SK-N-SH (cell line): ENCODE data around the gene TEKT5. TPM values are rescaled to one million over a fixed set of nuclear protein-coding genes. Genes with fewer than 3 reads are reported as not detected.

ENCODE experiments used
- CTCF ChIA-PET: fragments of 300-600, 350-600 bp; formaldehyde crosslinking; extraction: SDS; loops from one replicate; lab custom pipeline; 2021; lab: Yijun Ruan, JAX
- POLR2A ChIA-PET: fragments of 350-600 bp; sonication (Branson Sonifier 250); formaldehyde crosslinking; extraction: SDS; loops from one replicate; lab custom pipeline; 2020; ENCODE audit warnings: antibody characterized with exemption, inconsistent platforms; lab: Yijun Ruan, JAX
- DNase-seq: peaks from one replicate; pipeline ENCODE4 v3.0.0; 2012
- H2AFZ ChIP-seq: fragments of 200-600 bp; sonication (generic); 2 replicates; pipeline ENCODE4 v1.8.1; 2016; ENCODE audit warnings: antibody characterized with exemption, mild to moderate bottlenecking, low read depth
- H3F3A ChIP-seq: fragments of 200-600 bp; sonication (generic); replicated peaks from 2 replicates; pipeline ENCODE3; 2016; ENCODE audit warnings: antibody characterized with exemption, mild to moderate bottlenecking; ENCODE audit not compliant: insufficient read depth
- H3K27ac ChIP-seq, 2 experiments: fragments of 200-500 bp in 1 of 2; fragments of 200-600 bp in 1 of 2; sonication (Bioruptor generic) in 1 of 2; sonication (generic), shearing (Covaris generic) in 1 of 2; 2 replicates each; pipeline versions ENCODE4 v1.5.1 to v1.6.1; 2014 to 2016; ENCODE audit warnings: low read depth in 2 of 2, inconsistent platforms in 1 of 2, low read length in 1 of 2, mild to moderate bottlenecking in 1 of 2, mixed read lengths in 1 of 2
- H3K27me3 ChIP-seq: fragments of 200-600 bp; sonication (generic), shearing (Covaris generic); 2 replicates; pipeline ENCODE4 v1.6.1; 2016; ENCODE audit warnings: mixed run types; ENCODE audit not compliant: insufficient read depth
- H3K36me3 ChIP-seq, 2 experiments: fragments of 200-500 bp in 1 of 2; fragments of 200-600 bp in 1 of 2; sonication (Bioruptor generic) in 1 of 2; sonication (generic) in 1 of 2; replicated peaks in 1 of 2; 2 replicates each; pipeline versions ENCODE3 to v1.5.1; 2014 to 2016; ENCODE audit warnings: low read length in 1 of 2, mild to moderate bottlenecking in 1 of 2; ENCODE audit not compliant: insufficient read depth in 2 of 2, control insufficient read depth in 1 of 2
- H3K4me1 ChIP-seq, 2 experiments: fragments of 200-500 bp in 1 of 2; fragments of 200-600 bp in 1 of 2; sonication (Bioruptor generic) in 1 of 2; sonication (generic), shearing (Covaris generic) in 1 of 2; 2 replicates each; pipeline versions ENCODE4 v1.5.1 to v1.6.1; 2014 to 2016; ENCODE audit warnings: low read depth in 1 of 2, low read length in 1 of 2, mixed run types in 1 of 2; ENCODE audit not compliant: insufficient read depth in 2 of 2, control insufficient read depth in 1 of 2
- H3K4me2 ChIP-seq: fragments of 200-600 bp; sonication (generic), shearing (Covaris generic); 2 replicates; pipeline ENCODE4 v1.6.1; 2017; ENCODE audit warnings: mixed run types
- H3K4me3 ChIP-seq, 2 experiments: fragments of 200-500 bp in 1 of 2; fragments of 200-600 bp in 1 of 2; sonication (Bioruptor generic) in 1 of 2; sonication (generic), shearing (Covaris generic) in 1 of 2; 2 replicates each; pipeline versions ENCODE4 v1.5.1 to v1.8.1; 2014 to 2016; ENCODE audit warnings: low read depth in 2 of 2, inconsistent platforms in 1 of 2, low read length in 1 of 2, mild to moderate bottlenecking in 1 of 2, mixed read lengths in 1 of 2, moderate library complexity in 1 of 2
- H3K79me2 ChIP-seq: fragments of 200-600 bp; sonication (generic); 2 replicates; pipeline ENCODE4 v1.8.1; 2017; ENCODE audit warnings: mild to moderate bottlenecking; ENCODE audit not compliant: insufficient read depth
- H3K9ac ChIP-seq: fragments of 200-600 bp; sonication (generic); 2 replicates; pipeline ENCODE4 v1.6.1; 2017; ENCODE audit warnings: mixed run types
- H3K9me2 ChIP-seq: fragments of 200-600 bp; sonication (generic); 2 replicates; pipeline ENCODE4 v1.6.1; 2017; ENCODE audit warnings: mixed run types
- H3K9me3 ChIP-seq: fragments of 200-600 bp; sonication (generic); 2 replicates; pipeline ENCODE4 v1.6.1; 2017; ENCODE audit warnings: mixed run types, mild to moderate bottlenecking, moderate library complexity
- H4K20me1 ChIP-seq: fragments of 200-600 bp; sonication (generic); 2 replicates; pipeline ENCODE4 v1.6.1; 2017; ENCODE audit warnings: mild to moderate bottlenecking, mixed run types; ENCODE audit not compliant: insufficient read depth
- EP300 ChIP-seq, 2 experiments: IDR thresholded peaks; 2 replicates each; pipeline versions ENCODE4 v1.4.0 to v1.6.1; 2012; ENCODE audit warnings: borderline replicate concordance in 1 of 2, low read depth in 1 of 2, low read length in 1 of 2
- EZH2phosphoT487 ChIP-seq: fragments of 200-600 bp; sonication (generic); IDR thresholded peaks from 2 replicates; pipeline ENCODE4 v1.6.1; 2017; ENCODE audit warnings: low read depth, mixed run types, mild to moderate bottlenecking, antibody characterized with exemption, moderate library complexity, borderline replicate concordance
- FOXJ3 ChIP-seq: sonication (generic); formaldehyde crosslinking; IDR thresholded peaks from 2 replicates; pipeline ENCODE4 v1.5.1; 2020; ENCODE audit warnings: mild to moderate bottlenecking, missing genetic modification reagents
- FOXM1 ChIP-seq: IDR thresholded peaks from 2 replicates; pipeline ENCODE4 v1.4.0; 2012; ENCODE audit warnings: low read depth, mild to moderate bottlenecking
- GABPA ChIP-seq: IDR thresholded peaks from 2 replicates; pipeline ENCODE4 v1.4.0; 2012; ENCODE audit warnings: low read depth, mild to moderate bottlenecking
- GATA2 ChIP-seq: sonication (generic); formaldehyde crosslinking; IDR thresholded peaks from 2 replicates; pipeline ENCODE4 v1.5.0; 2020; ENCODE audit warnings: mild to moderate bottlenecking, missing genetic modification reagents
- JUND ChIP-seq: IDR thresholded peaks from 2 replicates; pipeline ENCODE4 v1.4.0; 2012
- MEF2A ChIP-seq: IDR thresholded peaks from 2 replicates; pipeline ENCODE4 v1.4.0; 2012; ENCODE audit warnings: low read depth, borderline replicate concordance
- MXI1 ChIP-seq: IDR thresholded peaks from 2 replicates; pipeline ENCODE4 v1.6.1; 2012; ENCODE audit warnings: mild to moderate bottlenecking, low read depth, low read length, improper control_type of control experiment
- NFIC ChIP-seq: IDR thresholded peaks from 2 replicates; pipeline ENCODE4 v1.4.0; 2012; ENCODE audit warnings: borderline replicate concordance
- PBX3 ChIP-seq: IDR thresholded peaks from 2 replicates; pipeline ENCODE4; 2012
- RAD21 ChIP-seq: IDR thresholded peaks from 2 replicates; pipeline ENCODE4 v1.6.1; 2012; ENCODE audit warnings: mild to moderate bottlenecking, low read length
- RCOR1 ChIP-seq: fragments of 150-350 bp; IDR thresholded peaks from 2 replicates; pipeline ENCODE4 v1.6.1; 2017; ENCODE audit warnings: antibody characterized with exemption, low read length
- RFX5 ChIP-seq: IDR thresholded peaks from 2 replicates; pipeline ENCODE4 v1.6.1; 2012; ENCODE audit warnings: mild to moderate bottlenecking, improper control_type of control experiment, low read length
- SIN3A ChIP-seq: IDR thresholded peaks from 2 replicates; pipeline ENCODE4 v1.6.1; 2012; ENCODE audit warnings: low read depth, mild to moderate bottlenecking, low read length, moderate library complexity, borderline replicate concordance
- SMC3 ChIP-seq: IDR thresholded peaks from 2 replicates; pipeline ENCODE4 v1.6.1; 2012; ENCODE audit warnings: low read depth, low read length, improper control_type of control experiment
- TAF1 ChIP-seq: IDR thresholded peaks from 2 replicates; pipeline ENCODE4 v1.6.1; 2012; ENCODE audit warnings: low read depth, mild to moderate bottlenecking, low read length, moderate library complexity, borderline replicate concordance
- TCF12 ChIP-seq: IDR thresholded peaks from 2 replicates; pipeline ENCODE4 v1.4.0; 2012
- TEAD4 ChIP-seq: IDR thresholded peaks from 2 replicates; pipeline ENCODE4 v1.4.0; 2012; ENCODE audit warnings: mild to moderate bottlenecking, borderline replicate concordance; ENCODE audit not compliant: insufficient read depth
- YY1 ChIP-seq: IDR thresholded peaks from 2 replicates; pipeline ENCODE4 v1.4.0; 2012; ENCODE audit warnings: low read depth, mild to moderate bottlenecking
- WGBS: methylation state at CpG from one replicate; pipeline ENCODE4 v1.1.6; 2017; ENCODE audit warnings: low lambda C conversion rate; 5-methylcytosine and 5-hydroxymethylcytosine counted together
- polyA plus RNA-seq, 3 experiments: library from polyadenylated mRNA; depleted of rRNA; stranded (reverse); fragments of >200 nt; gene quantifications; 2 replicates each; pipeline ENCODE4 v1.2.3, GENCODE V29; 2012
- TF ChIP-seq, protein P1 (sequence below): fragments of 200-600 bp; sonication (generic); IDR thresholded peaks from 2 replicates; pipeline ENCODE4 v1.6.1; 2017; ENCODE audit warnings: antibody characterized with exemption, mild to moderate bottlenecking, moderate library complexity

The TEKT5 gene
- polyA plus RNA-seq, 1 of the 3 experiments (the other 2 are of a cell fraction): not detected

DNA sequence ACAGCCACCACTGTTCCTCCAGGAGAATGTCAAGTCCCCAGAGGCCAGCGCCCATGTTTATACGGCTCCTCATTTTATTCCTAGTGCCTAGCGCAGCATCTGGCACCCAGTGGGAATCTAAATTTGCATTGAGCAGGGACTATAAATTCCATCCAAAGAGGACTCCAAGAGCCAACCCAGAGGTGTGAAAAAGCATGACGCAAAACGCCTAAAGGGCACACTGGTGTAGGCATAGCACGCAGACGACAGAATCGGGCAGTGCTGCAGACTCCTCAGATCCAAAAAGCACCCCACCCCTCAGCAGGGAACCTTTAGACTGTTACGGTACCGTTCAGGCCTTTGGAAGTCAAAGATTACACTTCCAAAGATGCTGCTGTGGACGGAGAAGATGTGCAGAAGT is 19.5 kb downstream of the TEKT5 start:
- CTCF ChIA-PET: no interaction called here
- Histone ChIP-seq H3K4me3 (no peak overlapping the region), H3K27me3 (peaks cover 17% of the 10 kb centered on the region; the same call in 1 of the 2 replicates), H3K9ac (no peak overlapping the region), H3K79me2 (no peaks in the 10 kb centered on the region), H3K9me3 (no peaks in the 10 kb centered on the region), H3K36me3 (no peaks in the 10 kb centered on the region), H3K27ac (no peak overlapping the region), H4K20me1 (no peaks in the 10 kb centered on the region), H2AFZ (no peak overlapping the region), H3K4me1 (no peaks in the 10 kb centered on the region; a peak in 1 of 4 replicates), H3K4me2 (no peak overlapping the region), H3F3A (no peaks in the 10 kb centered on the region), H3K9me2 (no peaks in the 10 kb centered on the region)
- DNase-seq: no peak
- TF ChIP-seq RCOR1 (no peak), EZH2phosphoT487 (no peak)
- WGBS: 75% methylated on average over 11 of the region's 11 CpGs
- POLR2A ChIA-PET: no interaction called here

GRCh38 chr16:10671729-10672128 is 23.0 kb downstream of the TEKT5 start:
- DNase-seq: no peak
- 47% methylated on average over 4 of the region's 4 CpGs for WGBS
- no peak for TF ChIP-seq MEF2A
- no peak for TF ChIP-seq GABPA
- no peak for TF ChIP-seq TAF1
- no peak for TF ChIP-seq FOXJ3 (CRISPR knock-in tag)
- TF ChIP-seq JUND: no peak
- no peak for TF ChIP-seq MXI1
- TF ChIP-seq SIN3A: no peak
- TF ChIP-seq TCF12: no peak
- no peak for TF ChIP-seq SMC3

GRCh38 chr16:10669791-10670190 is 24.9 kb downstream of the TEKT5 start:
- Histone ChIP-seq H3K27ac (no peak overlapping the region), H3K4me1 (no peaks in the 10 kb centered on the region), H3F3A (no peaks in the 10 kb centered on the region), H4K20me1 (no peaks in the 10 kb centered on the region), H3K4me3 (no peak overlapping the region), H3K9me3 (no peaks in the 10 kb centered on the region), H3K9me2 (no peaks in the 10 kb centered on the region), H3K27me3 (no peaks in the 10 kb centered on the region; the same call in 1 of the 2 replicates), H3K4me2 (no peak overlapping the region), H3K9ac (no peak overlapping the region), H2AFZ (no peak overlapping the region), H3K36me3 (no peaks in the 10 kb centered on the region), H3K79me2 (no peaks in the 10 kb centered on the region)
- ChIA-PET POLR2A (no interaction called here), CTCF (interaction anchor here (1.0 to 2.7 kb wide), 3 partner anchors 10 to 155 kb away, joined by 3 to 9 read pairs (median 3); no protein-coding TSS in a partner anchor)
- WGBS: 20% methylated on average over 1 of the region's 4 CpGs
- DNase-seq: no peak
- no peak for TF ChIP-seq EZH2phosphoT487
- no peak for TF ChIP-seq EP300 (IDR thresholded peaks at IDR 0.05; ENCODE audit: borderline replicate concordance in 1 of 2, low read depth in 1 of 2, low read length in 1 of 2)
- TF ChIP-seq GABPA: no peak
- TF ChIP-seq RFX5: no peak
- TF ChIP-seq MXI1: no peak
- no peak for TF ChIP-seq GATA2
- TF ChIP-seq NFIC: no peak
- no peak for TF ChIP-seq PBX3
- no peak for TF ChIP-seq YY1
- no peak for TF ChIP-seq RAD21
- no peak for TF ChIP-seq TEAD4
- TF ChIP-seq FOXM1: no peak
- TF ChIP-seq, protein P1, sequence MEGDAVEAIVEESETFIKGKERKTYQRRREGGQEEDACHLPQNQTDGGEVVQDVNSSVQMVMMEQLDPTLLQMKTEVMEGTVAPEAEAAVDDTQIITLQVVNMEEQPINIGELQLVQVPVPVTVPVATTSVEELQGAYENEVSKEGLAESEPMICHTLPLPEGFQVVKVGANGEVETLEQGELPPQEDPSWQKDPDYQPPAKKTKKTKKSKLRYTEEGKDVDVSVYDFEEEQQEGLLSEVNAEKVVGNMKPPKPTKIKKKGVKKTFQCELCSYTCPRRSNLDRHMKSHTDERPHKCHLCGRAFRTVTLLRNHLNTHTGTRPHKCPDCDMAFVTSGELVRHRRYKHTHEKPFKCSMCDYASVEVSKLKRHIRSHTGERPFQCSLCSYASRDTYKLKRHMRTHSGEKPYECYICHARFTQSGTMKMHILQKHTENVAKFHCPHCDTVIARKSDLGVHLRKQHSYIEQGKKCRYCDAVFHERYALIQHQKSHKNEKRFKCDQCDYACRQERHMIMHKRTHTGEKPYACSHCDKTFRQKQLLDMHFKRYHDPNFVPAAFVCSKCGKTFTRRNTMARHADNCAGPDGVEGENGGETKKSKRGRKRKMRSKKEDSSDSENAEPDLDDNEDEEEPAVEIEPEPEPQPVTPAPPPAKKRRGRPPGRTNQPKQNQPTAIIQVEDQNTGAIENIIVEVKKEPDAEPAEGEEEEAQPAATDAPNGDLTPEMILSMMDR: no peak
- no peak for TF ChIP-seq MEF2A
- no peak for TF ChIP-seq TCF12
- no peak for TF ChIP-seq FOXJ3 (CRISPR knock-in tag)

More at GRCh38 chr16:10671729-10672128, 23.0 kb downstream of the TEKT5 start:
- no peaks in the 10 kb centered on the region for H3K79me2 ChIP-seq
- no peaks in the 10 kb centered on the region for H3K9me2 ChIP-seq
- H3K9me3 ChIP-seq: no peaks in the 10 kb centered on the region
- H3K4me2 ChIP-seq: no peak overlapping the region
- no peak overlapping the region for H2AFZ ChIP-seq
- no peaks in the 10 kb centered on the region; the same call in 1 of the 2 replicates for H3K27me3 ChIP-seq
- no peak overlapping the region for H3K4me3 ChIP-seq
- ChIA-PET CTCF (no interaction called here), POLR2A (no interaction called here)
- H3F3A ChIP-seq: no peaks in the 10 kb centered on the region
- no peaks in the 10 kb centered on the region for H3K36me3 ChIP-seq
- H3K9ac ChIP-seq: no peak overlapping the region
- no peak overlapping the region for H3K27ac ChIP-seq
- no peaks in the 10 kb centered on the region for H3K4me1 ChIP-seq
- H4K20me1 ChIP-seq: no peaks in the 10 kb centered on the region
